Osteocyte (in vitro differentiated cells): ENCODE measurements around the gene DOK4. TPM values are rescaled to one million over a fixed set of nuclear protein-coding genes. Genes with fewer than 3 reads are reported as not detected.

Experiments
- DNase-seq: peaks from one replicate; pipeline ENCODE4 v3.0.0; 2021; ENCODE audit warnings: mixed read lengths; ENCODE audit not compliant: unreplicated experiment; ENCODE audit errors: extremely low spot score
- H3K27ac Mint-ChIP-seq: one replicate; pipeline ENCODE4 v1.8.0; 2021; ENCODE audit warnings: mild to moderate bottlenecking, mixed read lengths; ENCODE audit not compliant: unreplicated experiment
- H3K27me3 Mint-ChIP-seq: one replicate; pipeline ENCODE4 v1.8.0; 2021; ENCODE audit warnings: mixed read lengths; ENCODE audit not compliant: unreplicated experiment
- H3K36me3 Mint-ChIP-seq: one replicate; pipeline ENCODE4 v1.8.0; 2021; ENCODE audit warnings: mixed read lengths; ENCODE audit not compliant: unreplicated experiment
- H3K4me1 Mint-ChIP-seq: one replicate; pipeline ENCODE4 v1.8.0; 2021; ENCODE audit warnings: mixed read lengths; ENCODE audit not compliant: unreplicated experiment
- H3K4me3 Mint-ChIP-seq: one replicate; pipeline ENCODE4 v1.8.0; 2021; ENCODE audit warnings: mild to moderate bottlenecking, moderate library complexity, mixed read lengths; ENCODE audit not compliant: unreplicated experiment
- H3K9me3 Mint-ChIP-seq: one replicate; pipeline ENCODE4 v1.8.0; 2021; ENCODE audit warnings: mixed read lengths; ENCODE audit not compliant: unreplicated experiment
- CTCF ChIP-seq: fragments of 200-600 bp; sonication (generic); IDR thresholded peaks from 2 replicates; pipeline ENCODE4 v1.5.0; 2021; ENCODE audit warnings: antibody characterized with exemption, mild to moderate bottlenecking, moderate library complexity
- total RNA-seq: library from RNA; stranded (reverse); gene quantifications from 2 replicates; pipeline ENCODE4 v1.2.1, GENCODE V29; 2021

The DOK4 gene
- total RNA-seq, 1 donor from 2014 or later: 22.5 TPM

DNA sequence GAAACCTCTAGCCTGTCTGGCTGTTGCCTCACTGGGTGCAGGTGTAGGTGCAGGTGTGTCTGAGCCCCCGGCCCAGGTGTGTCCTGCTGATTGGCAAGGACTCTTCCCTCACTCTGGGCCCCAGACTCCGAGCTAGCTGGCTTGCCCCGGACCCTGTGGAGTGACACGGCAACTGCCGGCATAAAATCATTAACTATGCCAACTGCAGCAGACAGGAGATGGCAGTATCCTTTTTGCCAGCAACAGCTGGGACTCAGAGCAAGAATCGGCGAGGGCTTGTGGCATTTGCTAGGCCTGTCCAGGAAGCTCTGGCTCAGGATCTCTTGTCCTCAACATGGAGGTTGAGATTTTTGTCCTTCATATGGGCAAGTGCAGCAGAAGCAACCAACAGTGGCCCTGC, 59.9 kb downstream of the DOK4 start:
- Mint-ChIP-seq H3K27me3 (no peaks in the 10 kb centered on the region), H3K36me3 (peaks cover 31% of the 10 kb centered on the region), H3K9me3 (no peaks in the 10 kb centered on the region), H3K27ac (no peak overlapping the region), H3K4me3 (no peak overlapping the region), H3K4me1 (peaks cover 8% of the 10 kb centered on the region)
- DNase-seq: no peak
- TF ChIP-seq CTCF: no peak

- H3K27ac Mint-ChIP-seq: no peak overlapping the region
- H3K27me3 Mint-ChIP-seq: no peaks in the 10 kb centered on the region
- TF ChIP-seq CTCF: no peak
- peaks cover 10% of the 10 kb centered on the region for H3K4me1 Mint-ChIP-seq
- no peak for DNase-seq
- no peaks in the 10 kb centered on the region for H3K9me3 Mint-ChIP-seq
- H3K4me3 Mint-ChIP-seq: no peak overlapping the region
- H3K36me3 Mint-ChIP-seq: peaks cover 14% of the 10 kb centered on the region
These were observed 61.7 kb downstream of the DOK4 start for GRCh38 chr16:57424583-57424982.

DNA sequence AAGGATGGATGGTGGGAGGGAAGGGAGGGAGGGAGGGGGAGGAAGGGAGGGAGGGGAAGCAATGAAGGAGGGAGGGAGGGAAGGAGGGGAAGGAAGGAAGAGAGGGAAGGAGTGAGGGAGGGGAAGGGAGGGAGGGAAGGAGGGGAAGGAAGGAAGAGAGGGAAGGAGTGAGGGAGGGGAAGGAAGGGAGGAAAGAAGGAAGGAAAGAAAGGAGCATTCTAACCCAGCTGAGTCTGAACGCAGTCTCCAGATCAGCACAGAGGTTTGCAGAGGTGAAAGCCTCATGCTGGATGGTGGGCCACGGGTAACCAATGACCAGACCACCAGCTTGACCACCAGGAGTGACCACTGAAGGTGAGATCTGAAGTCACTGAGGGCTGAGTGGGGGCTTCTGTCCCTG, 63.1 kb downstream of the DOK4 start:
- no peak overlapping the region for H3K27ac Mint-ChIP-seq
- no peak for DNase-seq
- H3K36me3 Mint-ChIP-seq: peaks cover 6% of the 10 kb centered on the region
- no peaks in the 10 kb centered on the region for H3K27me3 Mint-ChIP-seq
- no peaks in the 10 kb centered on the region for H3K9me3 Mint-ChIP-seq
- no peak overlapping the region for H3K4me3 Mint-ChIP-seq
- peaks cover 21% of the 10 kb centered on the region for H3K4me1 Mint-ChIP-seq
- TF ChIP-seq CTCF: no peak

DNA sequence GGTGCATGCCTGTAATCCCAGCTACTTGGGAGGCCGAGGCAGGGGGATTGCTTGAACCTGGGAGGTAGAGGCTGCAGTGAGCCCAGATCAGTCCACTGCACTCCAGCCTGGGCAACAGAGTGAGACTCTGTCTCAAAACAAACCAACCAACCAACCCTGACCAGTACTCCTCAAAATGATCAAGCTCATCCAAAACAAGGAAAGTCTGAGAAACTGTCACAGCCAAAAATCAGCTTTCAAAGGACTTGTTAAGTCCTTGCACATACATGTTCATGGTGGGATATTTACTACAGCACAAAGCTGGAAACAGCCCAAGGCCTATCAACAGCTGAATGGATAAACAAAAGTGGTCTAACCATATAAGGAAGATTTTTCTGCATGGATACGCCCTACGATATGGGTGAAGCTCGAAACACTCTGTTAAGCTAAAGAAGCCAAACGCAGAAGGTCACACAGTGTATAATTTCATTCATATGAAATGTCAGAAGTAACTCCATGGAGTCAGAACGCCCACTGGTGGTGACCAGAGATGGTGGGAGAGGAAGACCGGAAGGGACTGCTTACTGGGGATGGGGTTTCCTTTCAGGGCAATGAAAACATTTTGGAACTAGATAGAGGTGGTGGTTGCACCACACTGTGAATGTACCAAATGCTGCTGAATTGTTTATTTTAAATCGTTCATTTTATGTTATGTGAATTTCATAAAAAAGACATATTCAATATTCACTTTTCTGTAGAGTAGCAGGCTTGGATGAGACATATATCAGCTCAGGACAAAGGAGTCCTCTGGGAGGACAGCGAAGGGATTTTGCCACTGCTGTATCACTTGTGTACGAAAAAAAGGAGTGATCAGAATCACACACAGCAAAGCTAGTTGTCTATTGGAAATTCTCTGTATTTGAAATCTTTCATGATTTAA, 64.0 kb downstream of the DOK4 start:
- Mint-ChIP-seq H3K9me3 (no peaks in the 10 kb centered on the region), H3K27me3 (no peaks in the 10 kb centered on the region), H3K4me3 (no peak overlapping the region), H3K36me3 (no peaks in the 10 kb centered on the region), H3K4me1 (peaks cover 25% of the 10 kb centered on the region), H3K27ac (peak overlapping the region; percentile 84)
- no peak for DNase-seq
- TF ChIP-seq CTCF: peak; percentile 81

Other genes with a start within 250 kb of the DOK4 start
- gene ARL2BP, start 241.2 kb downstream of the DOK4 start, total RNA-seq: 61.8 and 67.4 TPM in 2 replicates
- 0.30 and 1.2 TPM in 2 replicates for gene PLLP, start 201.8 kb downstream of the DOK4 start, total RNA-seq
- not detected in 2 replicates for gene CCL22, start 127.7 kb downstream of the DOK4 start, total RNA-seq
- 2.3 and 2.6 TPM in 2 replicates for gene CX3CL1, start 114.0 kb downstream of the DOK4 start, total RNA-seq
- not detected in 2 replicates for gene CCL17, start 81.7 kb downstream of the DOK4 start, total RNA-seq
- 52.2 and 57.1 TPM in 2 replicates for gene CIAPIN1, start 39.1 kb downstream of the DOK4 start, total RNA-seq
- 37.8 and 50.1 TPM in 2 replicates for gene COQ9, start 39.0 kb downstream of the DOK4 start, total RNA-seq
- 46.8 and 47.8 TPM in 2 replicates for gene POLR2C, start 23.8 kb downstream of the DOK4 start, total RNA-seq
- gene CCDC102A, start 50.1 kb upstream of the DOK4 start, total RNA-seq: 17.2 and 18.8 TPM in 2 replicates
- not detected in 2 replicates for gene ADGRG5, start 56.1 kb upstream of the DOK4 start, total RNA-seq
- gene ADGRG1, start 142.1 kb upstream of the DOK4 start, total RNA-seq: 4.6 and 4.8 TPM in 2 replicates
- not detected in 2 replicates for gene ADGRG3, start 181.8 kb upstream of the DOK4 start, total RNA-seq
- not detected in 2 replicates for gene DRC7, start 208.3 kb upstream of the DOK4 start, total RNA-seq
- 14.2 and 15.9 TPM in 2 replicates for gene KATNB1, start 249.3 kb upstream of the DOK4 start, total RNA-seq